Endothelial cell of hepatic sinusoid (primary cell): Measurements from ENCODE around the gene GTF2A1.
"Not testable (repeated sequence)": the region's sequence is repeated elsewhere in the genome, so short reads cannot be mapped to it uniquely, and the experiment has no call there.

Experiments
- in situ Hi-C: cut with HindIII; loops from 2 replicates; pipeline ENCODE4 v1.10.0; 2017; ENCODE audit warnings: low sequenced_read_pairs

Gene GTF2A1

DNA sequence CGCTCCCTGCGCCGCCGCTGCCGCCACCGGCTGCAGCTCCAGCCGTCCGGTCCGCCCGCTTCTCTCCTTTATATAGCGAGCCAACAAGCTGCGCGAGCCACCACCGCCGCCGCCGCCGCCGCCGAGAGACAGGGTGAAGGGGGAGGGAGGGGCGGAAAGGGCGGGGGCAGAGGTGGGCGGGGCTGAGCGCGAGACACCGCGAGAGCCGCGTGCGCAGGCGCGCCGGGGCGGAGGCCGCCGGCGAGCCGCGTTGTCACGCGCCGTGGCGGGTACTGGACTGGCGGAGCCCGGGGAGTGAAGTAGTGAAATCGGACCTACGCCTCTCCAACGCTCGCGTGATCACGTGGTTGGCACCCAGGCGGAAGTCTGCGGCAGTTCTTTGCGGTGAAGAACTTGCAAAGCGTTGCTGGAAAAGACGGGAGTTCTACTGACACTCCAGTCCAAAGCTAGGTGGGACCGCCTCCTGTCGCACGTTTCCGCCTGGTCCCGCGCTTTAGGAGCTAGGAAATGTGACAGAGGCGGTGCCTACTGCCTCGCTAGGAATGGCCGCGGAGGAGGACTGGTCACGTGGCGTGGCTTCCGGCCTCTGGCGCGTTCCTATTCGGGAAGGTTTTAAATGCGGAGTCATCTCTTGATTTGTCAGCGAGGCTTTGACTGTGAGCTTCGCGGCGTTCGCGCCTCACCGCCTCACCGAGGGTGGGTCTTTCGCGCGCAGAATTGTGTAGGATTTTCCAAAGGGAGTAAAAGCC, at the start of gene GTF2A1:
Gene GTF2A1, minus strand, starts transcription at position 130 of the 749 bp plus-strand sequence. CDS start 441 bp downstream, outside the sequence.
- in situ Hi-C loops, result no loop called here

DNA sequence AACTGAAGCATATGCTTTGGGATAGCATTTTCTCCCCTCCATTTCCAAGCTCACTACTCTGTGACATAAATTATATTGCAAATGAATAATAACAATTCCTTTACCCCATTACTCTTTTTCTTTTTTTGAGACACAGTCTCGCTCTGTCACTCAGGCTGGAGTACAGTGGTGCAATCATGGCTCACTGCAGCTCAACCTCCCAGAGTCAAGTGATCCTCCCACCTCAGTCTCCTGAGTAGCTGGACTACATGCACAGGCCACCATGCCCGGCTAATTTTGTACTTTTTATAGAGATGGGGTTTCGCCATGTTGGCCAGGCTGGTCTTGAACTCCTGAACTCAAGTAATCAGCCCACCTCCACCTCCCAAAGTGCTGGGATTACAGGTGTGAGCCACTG, 49.2 kb upstream of the GTF2A1 start:
- in situ Hi-C loops, result no loop called here

DNA sequence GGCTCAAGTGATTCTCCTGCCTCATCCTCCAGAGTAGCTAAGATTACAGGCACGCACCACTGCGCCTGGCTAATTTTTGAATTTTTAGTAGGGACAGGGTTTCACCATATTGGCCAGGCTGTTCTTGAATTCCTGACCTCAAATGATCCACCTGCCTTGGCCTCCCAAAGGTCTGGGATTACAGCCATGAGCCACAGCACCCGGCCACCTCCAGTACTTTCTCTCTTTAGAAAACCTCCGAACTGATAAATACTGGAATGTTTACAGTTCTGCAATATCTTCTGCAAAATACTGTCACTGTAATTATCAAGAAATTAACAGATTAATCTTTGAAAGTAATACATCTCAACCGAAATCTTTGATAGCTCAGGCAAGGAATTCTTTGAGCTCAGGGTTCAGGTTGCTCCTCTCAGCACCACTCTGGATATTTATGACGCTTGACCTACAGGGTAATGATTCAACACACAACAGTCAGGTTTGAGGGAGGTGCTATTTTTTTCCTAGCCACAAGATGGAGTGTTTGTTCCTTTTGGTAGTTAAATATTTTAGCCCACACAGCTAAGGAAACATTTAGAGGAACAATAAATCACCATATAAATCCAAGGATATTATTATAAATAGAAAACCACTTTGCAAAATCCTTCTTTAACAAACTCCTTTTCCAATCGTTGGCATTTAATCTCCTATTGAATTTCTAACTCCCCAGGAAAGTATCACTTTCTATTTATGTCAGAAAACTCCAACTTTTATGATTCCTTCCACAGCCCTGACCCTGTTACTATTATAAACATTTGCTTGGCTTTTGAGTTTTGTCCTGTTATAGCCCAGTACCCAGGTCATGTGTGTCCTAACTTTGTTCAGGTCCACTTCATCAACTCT, 48.6 kb upstream of the GTF2A1 start:
- in situ Hi-C loops, result no loop called here

DNA sequence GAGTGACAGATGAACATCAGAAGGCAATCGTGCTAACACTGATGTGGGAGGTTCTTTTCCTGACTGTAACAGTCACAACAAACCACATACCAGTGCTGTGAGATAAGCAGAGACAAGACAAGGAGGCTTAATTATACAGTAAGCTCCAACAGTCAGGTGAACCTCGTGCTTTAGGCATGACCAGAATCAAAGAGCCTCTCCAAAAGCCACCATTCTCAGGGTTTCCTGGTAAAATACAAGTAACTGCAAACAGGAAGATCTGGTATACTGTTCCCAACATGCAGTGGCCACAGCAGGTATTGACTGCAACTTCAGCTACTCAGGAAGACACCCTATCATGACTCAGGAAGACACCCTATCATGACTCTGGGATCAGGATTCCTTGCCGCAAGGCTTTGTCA, 47.3 kb upstream of the GTF2A1 start:
- in situ Hi-C loops, result no loop called here

DNA sequence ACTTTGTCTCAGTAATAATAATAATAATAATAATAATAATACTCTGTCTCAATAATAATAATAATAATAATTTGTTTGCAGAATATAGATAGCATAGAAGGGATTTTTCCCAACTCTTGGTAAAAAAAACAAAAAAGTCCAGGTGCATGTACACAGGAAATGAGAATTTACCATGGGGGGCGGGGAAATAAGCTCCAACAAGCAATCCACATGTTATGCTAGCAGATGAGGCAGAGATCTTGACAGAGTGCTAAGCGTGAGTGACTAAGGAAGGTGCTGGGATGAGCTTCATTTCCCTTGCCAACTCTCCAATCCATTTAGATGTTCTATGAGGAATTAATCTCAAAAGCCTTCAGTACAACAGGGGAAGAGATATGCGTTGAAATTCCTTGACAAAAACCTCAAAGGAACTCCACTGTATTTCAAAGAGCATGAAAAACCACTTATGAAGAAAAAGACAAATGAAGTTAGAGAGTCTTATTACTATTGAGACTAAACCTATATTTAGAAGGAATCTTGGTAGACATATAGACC, 44.9 kb upstream of the GTF2A1 start:
- in situ Hi-C loops, result no loop called here

DNA sequence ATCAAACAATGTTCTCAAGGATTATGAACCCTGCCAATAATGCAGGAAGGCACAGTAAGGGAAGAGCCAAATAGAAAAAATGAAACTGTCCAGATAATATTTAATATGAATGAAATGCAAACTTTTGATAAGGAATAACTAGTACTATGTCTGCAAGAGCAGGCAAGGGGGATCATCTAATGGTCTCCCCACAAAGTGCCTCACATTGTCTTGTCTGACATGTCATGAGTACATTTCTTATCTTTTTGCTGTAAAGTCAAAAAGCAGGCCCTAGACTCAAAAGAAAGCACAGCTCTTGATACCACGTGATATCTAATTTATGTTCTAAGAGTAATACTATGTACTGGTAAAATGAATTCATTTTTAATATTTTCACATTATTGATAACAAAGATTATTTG, 43.9 kb upstream of the GTF2A1 start:
- in situ Hi-C loops, result no loop called here

DNA sequence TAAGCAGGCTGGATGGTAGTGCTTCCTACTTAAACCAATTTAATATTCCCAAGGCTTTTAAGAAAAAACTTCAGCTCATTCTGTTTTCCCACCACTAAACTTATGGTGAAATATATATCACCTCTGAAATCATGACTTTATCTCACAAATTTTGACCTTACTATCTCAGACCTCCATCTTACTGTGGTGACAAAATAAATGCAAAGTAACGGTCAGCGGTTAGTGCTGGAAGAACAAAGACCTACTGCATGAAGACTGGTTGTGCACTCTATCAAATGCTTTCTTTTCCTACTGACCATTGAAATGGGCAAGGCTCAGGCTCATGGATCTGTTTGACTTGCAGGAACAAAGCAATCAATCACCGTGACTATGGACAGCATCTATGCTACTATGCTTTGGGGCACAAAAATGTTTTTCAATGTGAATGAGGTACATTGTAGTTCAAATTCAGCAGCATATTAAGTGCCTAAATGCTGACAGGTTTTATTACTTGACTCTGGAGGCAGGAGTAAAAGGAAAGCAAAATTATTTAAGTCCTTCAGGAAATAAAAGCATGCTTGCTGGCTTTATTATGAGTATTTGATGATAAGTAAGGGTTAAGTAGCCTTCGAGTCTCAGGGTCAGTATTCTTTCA, 43.1 kb upstream of the GTF2A1 start:
- in situ Hi-C loops, result no loop called here

DNA sequence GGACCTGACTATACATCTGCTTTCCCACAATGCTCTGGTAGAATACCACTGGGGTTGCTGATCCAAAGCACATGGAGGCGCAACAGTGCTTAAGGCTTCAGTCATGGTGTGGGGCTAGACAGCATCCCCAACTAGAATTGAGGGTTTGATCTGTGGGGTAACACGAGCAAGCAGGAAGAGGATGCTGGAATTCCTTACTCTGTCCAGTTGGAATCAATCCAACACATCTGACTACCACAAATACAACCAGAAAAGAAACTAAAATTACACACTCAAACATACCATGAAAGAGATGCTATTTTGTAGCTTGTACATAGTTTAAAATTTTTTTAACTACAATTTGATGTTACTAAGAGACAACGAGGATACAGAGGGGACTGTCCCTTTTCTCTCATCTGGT, 40.4 kb upstream of the GTF2A1 start:
- in situ Hi-C loops, result no loop called here

DNA sequence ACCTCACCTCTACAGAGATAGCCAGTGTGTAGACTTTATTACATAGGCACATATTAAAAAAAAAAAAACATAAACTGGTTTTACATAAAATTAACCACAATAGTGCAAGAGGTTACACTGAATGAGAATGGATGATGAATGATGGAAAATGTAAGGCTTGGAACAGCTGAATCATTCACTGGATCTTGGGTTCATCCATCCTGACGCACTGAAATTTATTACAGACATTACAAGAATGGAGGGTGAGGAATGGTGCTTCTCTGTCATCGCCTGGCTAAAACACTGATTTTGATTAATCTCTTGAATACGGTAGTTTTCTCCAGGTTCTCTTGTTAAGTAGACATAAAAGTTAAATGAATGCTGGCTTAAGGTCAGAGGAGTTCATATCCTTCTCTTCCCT, 40.0 kb upstream of the GTF2A1 start:
- in situ Hi-C loops, result no loop called here

DNA sequence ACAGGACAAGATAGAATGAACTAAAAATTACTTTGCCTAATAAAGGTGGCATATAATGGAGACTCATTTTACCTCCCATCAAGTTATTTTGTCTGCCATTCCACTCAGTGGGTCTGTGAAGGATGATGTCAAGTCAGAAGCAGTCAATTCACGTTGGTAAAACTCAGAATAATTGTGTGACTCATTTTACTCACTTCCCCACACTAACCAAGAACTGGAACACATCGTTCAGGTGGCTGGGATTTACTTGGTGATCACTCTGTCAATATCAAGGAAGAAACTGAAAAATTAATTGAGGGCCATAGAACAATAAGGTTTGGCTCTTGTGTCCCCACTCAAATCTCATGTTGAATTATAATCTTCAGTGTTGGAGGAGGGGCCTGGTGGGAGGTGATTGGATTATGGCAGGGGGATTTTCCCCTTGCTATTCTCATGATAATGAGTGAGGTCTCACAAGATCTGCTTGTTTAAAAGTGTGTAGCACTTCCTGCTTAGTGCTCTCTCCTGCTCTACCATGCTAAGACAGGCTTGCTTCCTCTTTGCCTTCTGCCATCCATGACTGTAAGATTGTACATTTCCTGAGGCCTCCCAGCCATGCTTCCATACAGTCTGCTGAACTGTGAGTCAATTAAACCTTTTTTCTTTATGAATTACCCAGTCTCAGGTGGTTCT, 35.7 kb upstream of the GTF2A1 start:
- in situ Hi-C loops, result no loop called here

DNA sequence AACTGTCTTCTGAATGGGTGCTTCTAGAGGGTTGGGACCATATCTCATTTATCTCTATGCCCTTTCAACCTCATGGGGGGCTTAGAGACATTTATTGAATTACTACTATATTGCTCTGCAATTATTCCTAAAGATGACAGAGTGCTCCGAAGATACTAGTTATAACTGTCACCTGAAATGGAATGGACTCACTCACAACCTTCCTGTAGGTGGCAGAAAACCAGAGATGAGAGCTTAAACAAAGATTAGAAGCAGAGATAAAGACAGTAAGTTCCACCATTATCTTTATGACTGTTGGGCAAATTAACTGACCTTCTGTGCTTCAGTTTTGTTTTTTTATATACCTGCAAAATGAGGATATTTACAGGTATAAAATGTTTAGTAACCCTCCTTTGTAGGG, 31.5 kb upstream of the GTF2A1 start:
- in situ Hi-C loops, result no loop called here

DNA sequence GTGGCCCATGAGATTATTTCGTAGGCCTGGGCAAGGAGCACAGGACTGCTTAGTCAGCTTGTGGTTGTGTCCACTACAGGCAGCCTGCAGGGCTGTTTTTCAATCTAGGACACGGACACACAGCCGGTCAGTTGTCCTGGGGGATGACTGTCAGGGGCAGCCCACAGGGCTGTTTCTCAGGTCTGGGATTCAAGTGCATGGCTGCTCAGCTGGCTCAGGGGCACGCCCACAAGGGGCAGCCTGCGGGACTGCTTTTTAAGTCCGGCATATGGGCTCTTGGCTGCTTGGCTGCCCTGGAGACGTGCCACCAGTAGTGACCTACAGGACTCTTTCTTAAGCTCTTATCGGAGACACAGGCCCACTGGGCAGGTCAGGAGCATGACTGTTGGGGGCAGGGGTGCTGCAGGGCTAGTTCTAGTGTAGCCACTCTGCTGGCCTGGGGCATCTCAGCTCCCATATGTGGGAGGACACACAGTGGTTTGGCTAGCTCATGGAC, 26.6 kb upstream of the GTF2A1 start:
- in situ Hi-C loops, result no loop called here

DNA sequence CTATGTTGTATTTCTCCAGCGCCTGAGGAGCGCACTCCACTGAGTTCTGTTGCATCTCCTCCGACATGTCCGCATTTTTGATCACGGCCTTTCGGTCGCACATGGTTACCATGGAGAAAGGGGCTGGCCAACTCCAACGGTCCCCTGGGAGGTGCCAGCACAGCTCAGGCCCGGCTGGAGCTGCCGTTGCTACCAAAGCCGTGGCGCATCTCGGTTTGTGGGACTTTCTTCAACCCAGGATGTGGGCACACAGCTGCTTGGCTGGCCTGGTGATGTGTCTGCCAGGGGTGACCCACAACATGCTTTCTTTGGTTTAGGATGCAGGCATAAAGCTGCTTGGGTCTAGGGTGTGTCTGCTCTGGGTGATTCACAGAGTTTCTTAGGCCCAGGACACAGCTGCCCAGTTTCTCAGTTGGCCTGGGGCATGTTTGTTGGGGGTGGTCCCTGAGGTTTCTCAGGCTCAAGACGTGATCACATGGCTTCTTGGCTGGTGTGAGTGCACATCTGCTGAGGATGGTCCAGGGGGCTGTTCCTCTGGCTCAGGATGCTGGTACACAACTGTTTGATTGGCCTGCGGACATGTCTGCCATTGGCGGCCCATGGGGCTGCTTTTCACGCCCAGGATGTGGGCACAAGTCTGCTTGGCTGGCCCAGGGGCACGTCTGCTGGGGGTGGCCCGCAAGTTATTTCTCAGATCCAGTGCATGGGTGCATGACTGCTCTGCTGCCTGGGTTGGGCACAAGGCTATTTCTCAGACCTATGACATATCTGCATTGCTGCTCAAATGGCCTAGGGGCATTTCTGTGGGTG, 25.9 kb upstream of the GTF2A1 start:
- in situ Hi-C loops, result no loop called here

DNA sequence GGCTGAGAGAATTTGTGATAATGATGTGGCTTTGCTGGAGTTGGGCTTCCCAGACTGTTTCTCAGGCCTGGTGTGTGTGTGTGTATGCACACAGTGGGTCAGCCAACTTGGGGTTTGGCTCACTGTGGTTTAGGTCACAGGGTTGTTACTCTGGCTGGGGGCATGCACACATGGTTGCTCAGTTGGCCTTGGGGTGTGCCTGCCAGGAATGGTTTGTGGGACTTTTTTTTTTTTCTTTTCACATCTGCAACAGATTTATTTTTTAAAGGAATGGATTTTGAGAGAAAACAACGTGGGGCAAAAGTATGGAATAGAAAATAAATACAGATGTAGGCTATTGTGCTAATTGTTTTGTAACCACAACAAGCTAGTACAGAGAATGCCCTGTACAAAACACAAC, 25.0 kb upstream of the GTF2A1 start:
- in situ Hi-C loops, result no loop called here

DNA sequence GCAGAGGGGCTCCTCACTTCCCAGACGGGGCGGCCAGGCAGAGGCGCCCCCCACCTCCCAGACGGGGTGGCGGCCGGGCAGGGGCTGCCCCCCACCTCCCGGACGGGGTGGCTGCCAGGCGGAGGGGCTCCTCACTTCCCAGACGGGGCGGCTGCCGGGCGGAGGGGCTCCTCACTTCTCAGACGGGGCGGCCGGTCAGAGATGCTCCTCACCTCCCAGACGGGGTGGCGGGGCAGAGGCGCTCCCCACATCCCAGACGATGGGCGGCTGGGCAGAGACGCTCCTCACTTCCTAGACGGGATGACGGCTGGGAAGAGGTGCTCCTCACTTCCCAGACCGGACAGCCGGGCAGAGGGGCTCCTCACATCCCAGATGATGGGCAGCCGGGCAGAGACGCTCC, 23.7 kb upstream of the GTF2A1 start:
- in situ Hi-C loops, result not testable (repeated sequence)

DNA sequence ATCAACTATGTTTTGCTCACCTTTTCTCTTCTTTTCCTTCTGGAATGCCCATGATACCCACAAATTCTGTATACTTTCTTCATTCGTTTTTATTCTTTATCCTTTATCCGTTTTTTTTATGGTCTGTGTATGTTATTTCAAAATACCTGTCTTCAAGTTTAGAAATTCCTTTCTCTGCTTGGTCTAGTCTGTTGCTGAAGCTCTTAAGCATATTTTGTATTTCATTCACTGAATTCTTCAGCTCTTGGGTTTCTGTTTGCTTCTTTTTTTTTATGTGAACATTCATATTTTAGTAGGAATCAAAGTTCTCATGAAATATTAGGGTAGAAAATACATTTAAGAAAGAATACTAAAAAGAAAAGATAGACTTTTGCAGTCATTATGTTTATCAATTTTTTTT, 22.7 kb upstream of the GTF2A1 start:
- in situ Hi-C loops, result no loop called here

DNA sequence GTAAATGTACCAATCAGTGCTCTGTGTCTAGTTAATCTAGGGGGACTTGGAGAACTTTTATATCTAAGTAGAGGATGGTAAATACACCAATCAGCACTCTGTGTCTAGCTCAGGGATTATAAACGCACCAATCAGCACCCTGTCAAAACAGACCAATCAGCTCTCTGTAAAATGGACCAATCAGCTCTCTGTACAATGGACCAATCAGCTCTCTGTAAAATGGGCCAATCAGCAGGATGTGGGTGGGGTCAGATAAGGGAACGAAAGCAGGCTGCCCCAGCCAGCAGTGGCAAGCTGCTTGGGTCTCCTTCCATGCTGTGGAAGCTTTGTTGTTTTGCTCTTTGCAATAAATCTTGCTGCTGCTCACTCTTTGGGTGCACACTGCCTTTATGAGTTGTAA, 16.1 kb upstream of the GTF2A1 start:
- in situ Hi-C loops, result not testable (repeated sequence)

DNA sequence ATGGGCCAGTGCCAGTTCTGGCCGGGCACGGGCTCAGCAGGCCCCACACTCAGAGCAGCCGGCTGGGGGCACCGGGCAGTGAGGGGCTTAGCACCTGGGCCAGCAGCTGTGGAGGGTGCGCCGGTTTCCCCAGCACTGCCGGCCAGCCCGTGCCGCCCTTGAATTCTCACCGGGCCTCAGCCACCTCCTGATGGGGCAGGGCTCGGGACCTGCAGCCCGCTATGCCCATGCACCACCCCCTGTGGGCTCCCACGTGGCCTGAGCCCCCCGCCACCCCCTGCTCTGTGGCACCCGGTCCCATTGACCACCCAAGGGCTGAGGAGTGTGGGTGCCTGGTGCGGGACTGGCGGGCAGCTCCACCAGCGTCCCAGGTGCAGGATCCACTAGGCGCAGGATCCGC, 15.4 kb upstream of the GTF2A1 start:
- in situ Hi-C loops, result no loop called here

DNA sequence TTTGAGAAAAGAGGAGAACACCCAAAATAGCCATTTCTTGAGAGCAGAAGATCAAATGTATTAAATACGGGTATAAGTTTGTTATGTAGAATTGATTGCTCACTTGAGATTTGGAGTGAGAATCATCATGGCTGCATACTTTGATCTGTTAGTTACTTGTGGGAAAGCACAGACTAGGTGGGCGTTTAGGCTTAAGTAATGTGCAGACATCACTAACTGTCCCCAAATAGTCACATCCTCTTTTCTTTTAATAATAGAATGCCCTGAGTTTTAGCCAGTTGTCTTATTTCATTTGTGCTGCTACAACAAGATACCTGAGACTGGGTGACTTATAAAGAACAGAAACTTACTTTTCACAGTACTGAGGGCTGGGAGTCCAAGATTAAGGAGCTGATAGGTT, 14.3 kb upstream of the GTF2A1 start:
- in situ Hi-C loops, result no loop called here

DNA sequence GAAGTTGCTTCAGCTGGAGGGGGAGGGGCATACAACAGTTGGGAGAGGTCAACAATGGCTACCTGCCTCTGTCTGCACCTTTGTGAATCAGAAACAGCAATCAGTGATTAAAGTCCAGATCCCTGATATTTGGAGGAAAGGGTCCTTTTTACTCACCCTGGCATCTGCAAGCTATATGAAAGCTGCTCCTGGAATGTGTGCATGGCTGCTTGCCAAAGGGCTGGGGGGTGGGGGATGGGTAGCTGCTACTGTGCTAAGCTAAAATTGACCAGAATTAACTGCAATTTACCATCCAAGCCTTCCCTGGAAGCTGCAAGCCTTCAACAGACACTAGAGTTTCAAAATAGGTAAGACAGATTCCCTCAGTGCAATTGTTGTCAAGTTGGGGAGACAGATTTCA, 13.5 kb upstream of the GTF2A1 start:
- in situ Hi-C loops, result no loop called here
